HEK293T (cell line): ENCODE results near the gene CD244.

ENCODE experiments used
- CTCF ChIA-PET: fragments of 350-600 bp; formaldehyde crosslinking; extraction: SDS; loops from one replicate; lab custom pipeline; 2021; ENCODE audit warnings: antibody characterized with exemption, inconsistent platforms; lab: Yijun Ruan, JAX
- POLR2A ChIA-PET: fragments of 350-600 bp; formaldehyde crosslinking; extraction: SDS; loops from one replicate; lab custom pipeline; 2020; ENCODE audit warnings: antibody characterized with exemption, inconsistent platforms; lab: Yijun Ruan, JAX
- DNase-seq: peaks from one replicate; pipeline ENCODE4 v3.0.0; 2012; ENCODE audit warnings: mixed read lengths; ENCODE audit errors: extremely low spot score
- ARNT ChIP-seq: fragments of 450-650 bp; IDR thresholded peaks from 2 replicates; pipeline ENCODE4 v1.6.1; 2017; ENCODE audit warnings: mild to moderate bottlenecking
- BHLHE40 ChIP-seq: fragments of 450-650 bp; IDR thresholded peaks from 2 replicates; pipeline ENCODE4 v1.6.1; 2016; ENCODE audit warnings: mild to moderate bottlenecking, moderate library complexity, borderline replicate concordance
- CTBP1 ChIP-seq: fragments of 450-650 bp; IDR thresholded peaks from 2 replicates; pipeline ENCODE4 v1.6.1; 2016; ENCODE audit warnings: borderline replicate concordance
- ELF4 ChIP-seq: fragments of 450-650 bp; IDR thresholded peaks from 2 replicates; pipeline ENCODE4 v1.6.1; 2017; ENCODE audit warnings: antibody characterized with exemption
- FOXA1 ChIP-seq: fragments of 450-650 bp; IDR thresholded peaks from 2 replicates; pipeline ENCODE4 v1.6.1; 2016; ENCODE audit warnings: mild to moderate bottlenecking
- FOXK2 ChIP-seq: fragments of 450-650 bp; IDR thresholded peaks from 2 replicates; pipeline ENCODE4 v1.6.1; 2016; ENCODE audit warnings: mild to moderate bottlenecking
- FOXM1 ChIP-seq: fragments of 450-650 bp; IDR thresholded peaks from 2 replicates; pipeline ENCODE4 v1.6.1; 2017; ENCODE audit warnings: mild to moderate bottlenecking, borderline replicate concordance
- HDGF ChIP-seq: fragments of 450-650 bp; IDR thresholded peaks from 2 replicates; pipeline ENCODE4 v1.6.1; 2017; ENCODE audit warnings: antibody characterized with exemption, borderline replicate concordance
- L3MBTL2 ChIP-seq: fragments of 450-650 bp; conservative IDR thresholded peaks from 2 replicates; pipeline ENCODE4 v1.6.1; 2016; ENCODE audit warnings: mild to moderate bottlenecking
- LEF1 ChIP-seq: fragments of 450-650 bp; IDR thresholded peaks from 2 replicates; pipeline ENCODE4 v1.6.1; 2017; ENCODE audit warnings: mild to moderate bottlenecking, borderline replicate concordance
- NFRKB ChIP-seq: fragments of 450-650 bp; IDR thresholded peaks from 2 replicates; pipeline ENCODE4 v1.6.1; 2016; ENCODE audit warnings: mild to moderate bottlenecking, moderate library complexity
- SP1 ChIP-seq: fragments of 450-650 bp; IDR thresholded peaks from 2 replicates; pipeline ENCODE4 v1.6.1; 2017
- SUZ12 ChIP-seq: fragments of 450-650 bp; IDR thresholded peaks from 2 replicates; pipeline ENCODE4 v1.6.1; 2016; ENCODE audit warnings: mild to moderate bottlenecking
- TARDBP ChIP-seq: fragments of 450-650 bp; IDR thresholded peaks from 2 replicates; pipeline ENCODE4 v1.6.1; 2016
- ZNF384 ChIP-seq: fragments of 450-650 bp; IDR thresholded peaks from 2 replicates; pipeline ENCODE4 v1.6.1; 2016
- TF ChIP-seq, protein P1 (sequence below): fragments of 450-650 bp; IDR thresholded peaks from 2 replicates; pipeline ENCODE4 v1.6.1; 2016

CD244 gene

DNA sequence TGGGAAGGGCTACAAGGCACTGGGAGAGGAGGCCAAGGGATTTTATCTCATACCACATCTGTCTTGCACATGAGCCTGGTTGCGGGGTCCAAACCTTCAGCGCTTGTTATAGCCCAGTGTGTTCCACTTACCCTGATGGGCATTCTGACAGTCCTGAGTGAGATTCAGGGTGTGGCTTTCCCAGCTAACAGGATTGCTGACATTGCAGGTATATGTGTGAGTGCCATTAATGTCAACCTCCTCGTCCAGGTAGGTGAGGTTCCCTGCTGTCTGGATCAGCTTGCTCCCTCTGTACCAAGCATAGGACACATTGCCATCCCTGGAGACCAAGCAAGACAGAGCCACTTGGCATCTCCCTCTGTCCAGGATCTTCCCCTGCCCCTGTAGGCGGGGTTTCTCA lies 21.6 kb downstream of the CD244 start:
- POLR2A ChIA-PET = no interaction called here
- TF ChIP-seq L3MBTL2 (no peak), BHLHE40 (no peak), ZNF384 (no peak), SUZ12 (no peak), TARDBP (no peak), ARNT (no peak), HDGF (no peak), ELF4 (no peak), FOXM1 (no peak), FOXK2 (no peak), LEF1 (no peak), CTBP1 (no peak), FOXA1 (no peak), SP1 (no peak), NFRKB (no peak)
- TF ChIP-seq, protein P1, sequence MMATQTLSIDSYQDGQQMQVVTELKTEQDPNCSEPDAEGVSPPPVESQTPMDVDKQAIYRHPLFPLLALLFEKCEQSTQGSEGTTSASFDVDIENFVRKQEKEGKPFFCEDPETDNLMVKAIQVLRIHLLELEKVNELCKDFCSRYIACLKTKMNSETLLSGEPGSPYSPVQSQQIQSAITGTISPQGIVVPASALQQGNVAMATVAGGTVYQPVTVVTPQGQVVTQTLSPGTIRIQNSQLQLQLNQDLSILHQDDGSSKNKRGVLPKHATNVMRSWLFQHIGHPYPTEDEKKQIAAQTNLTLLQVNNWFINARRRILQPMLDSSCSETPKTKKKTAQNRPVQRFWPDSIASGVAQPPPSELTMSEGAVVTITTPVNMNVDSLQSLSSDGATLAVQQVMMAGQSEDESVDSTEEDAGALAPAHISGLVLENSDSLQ = no peak
- CTCF ChIA-PET = interaction anchor here (0.7 kb wide), 1 partner anchor 128 kb away, joined by 3 read pairs; no protein-coding TSS in a partner anchor
- DNase-seq = no peak

DNA sequence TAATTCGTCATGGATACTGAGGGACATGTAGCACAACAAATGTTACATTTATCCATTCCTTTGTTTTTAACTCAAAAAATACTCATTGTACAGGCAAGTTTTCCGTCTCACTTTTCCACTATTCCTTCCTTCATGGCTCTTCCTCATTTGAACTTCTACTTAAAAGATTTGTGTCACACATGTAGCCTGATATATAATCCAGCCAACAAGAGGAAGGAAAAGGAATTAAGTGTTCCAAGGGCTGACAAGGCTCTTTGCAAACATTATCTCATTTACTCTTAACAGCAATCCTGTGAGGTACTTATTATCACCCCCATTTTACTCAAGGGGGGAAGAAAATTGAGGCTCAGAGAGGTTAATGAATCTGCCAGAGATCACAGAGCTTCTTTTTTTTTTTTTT lies 22.9 kb downstream of the CD244 start:
- TF ChIP-seq LEF1 (no peak), CTBP1 (no peak), L3MBTL2 (no peak), TARDBP (no peak), ELF4 (no peak)
- TF ChIP-seq, protein P1 = no peak
- CTCF ChIA-PET = no interaction called here
- POLR2A ChIA-PET = no interaction called here
- DNase-seq = no peak

DNA sequence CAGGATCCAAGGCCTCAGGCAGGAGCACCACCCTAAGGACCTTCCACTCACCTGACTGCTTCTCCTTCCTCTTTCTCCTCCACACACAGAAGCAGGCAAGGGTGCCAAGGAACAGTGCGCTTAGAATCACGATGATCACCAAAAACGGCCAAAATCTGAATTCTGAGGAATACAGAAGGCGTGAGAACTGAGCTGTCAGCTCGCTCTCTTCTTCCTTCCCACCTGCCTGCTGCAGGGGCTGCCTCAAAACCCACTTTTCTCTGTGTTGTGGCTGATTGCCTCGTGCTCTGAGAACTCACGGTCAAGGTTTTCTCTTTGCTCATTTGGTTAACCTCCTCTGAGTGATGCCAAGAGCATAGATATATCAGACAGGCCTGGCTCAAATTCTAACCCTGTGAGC lies 23.8 kb downstream of the CD244 start:
- POLR2A ChIA-PET = no interaction called here
- DNase-seq = no peak
- TF ChIP-seq HDGF (no peak), ZNF384 (no peak), SUZ12 (no peak), FOXM1 (no peak)
- CTCF ChIA-PET = no interaction called here

DNA sequence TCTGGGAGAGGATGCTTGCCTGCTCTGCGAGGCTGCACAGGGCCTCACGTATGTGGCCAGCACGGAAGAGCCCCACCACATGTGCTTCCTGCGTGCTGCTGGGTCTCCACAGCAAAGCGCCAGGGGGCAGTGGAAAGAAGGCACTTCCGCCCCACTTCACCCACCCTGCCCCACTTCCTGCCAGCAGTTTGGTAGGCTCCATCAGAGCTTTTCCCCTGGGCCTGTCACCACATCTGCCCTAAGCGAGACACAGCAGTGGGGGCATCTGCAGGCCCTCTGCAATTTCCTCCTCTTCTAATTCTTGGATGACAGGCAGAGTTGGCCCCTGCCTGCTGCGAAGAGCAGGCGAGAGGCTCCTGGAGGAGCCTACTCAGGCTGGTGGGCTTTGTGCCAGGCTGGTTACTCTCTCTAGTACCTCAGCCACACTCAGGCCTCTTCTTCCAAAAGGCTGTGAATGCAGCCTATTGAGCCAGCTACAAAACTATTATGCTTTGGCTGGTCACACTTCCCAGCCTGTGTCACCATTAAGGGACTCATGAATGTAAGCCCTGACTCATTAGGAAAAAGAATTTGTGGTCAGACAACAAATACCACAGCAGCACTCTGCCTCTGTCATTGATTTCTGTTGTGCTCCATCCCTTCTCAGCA lies 25.0 kb downstream of the CD244 start:
- DNase-seq = no peak
- CTCF ChIA-PET = interaction anchor here (3.5 kb wide), 1 partner anchor 114 kb away, joined by 16 read pairs; no protein-coding TSS in a partner anchor

DNA sequence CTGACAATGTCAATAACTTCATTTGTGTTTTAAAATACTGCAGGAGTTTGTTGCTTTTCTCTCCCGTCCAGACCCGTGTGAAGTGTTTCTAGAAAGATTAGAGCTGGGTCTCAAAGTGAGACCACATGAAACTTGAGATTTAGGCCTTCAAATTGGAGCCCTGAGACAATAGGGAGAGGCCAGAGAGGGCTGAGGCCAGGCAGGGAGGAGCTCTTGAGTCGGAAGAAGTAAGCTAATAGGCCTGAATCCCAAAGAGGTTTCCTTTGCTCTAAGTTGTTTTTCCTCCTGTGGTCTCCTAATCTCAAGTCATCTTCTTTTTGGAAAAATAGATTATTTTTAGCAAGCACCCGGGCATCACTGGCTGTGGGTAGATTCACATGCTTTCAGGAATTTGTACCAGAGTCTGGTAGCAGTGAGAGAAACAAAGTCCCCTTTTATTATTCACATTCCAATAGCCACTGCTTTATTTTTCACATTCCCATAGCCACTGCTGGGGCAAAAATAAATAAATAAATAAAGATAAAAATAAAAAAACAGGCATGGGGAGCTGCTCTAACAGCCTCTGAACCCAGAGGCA lies 25.6 kb downstream of the CD244 start:
- TF ChIP-seq CTBP1 (no peak), NFRKB (no peak), TARDBP (no peak), L3MBTL2 (no peak), BHLHE40 (no peak), SP1 (no peak)
- TF ChIP-seq, protein P1 = no peak
- ChIA-PET CTCF (interaction anchor here (3.5 kb wide), 1 partner anchor 114 kb away, joined by 16 read pairs; no protein-coding TSS in a partner anchor), POLR2A (no interaction called here)
- DNase-seq = no peak

More for the DNA sequence above, 25.0 kb downstream of the CD244 start:
- POLR2A ChIA-PET = no interaction called here
- no peak for TF ChIP-seq FOXA1
- no peak for TF ChIP-seq HDGF
- TF ChIP-seq, protein P1 = no peak
- TF ChIP-seq CTBP1 = no peak
- TF ChIP-seq SUZ12 = no peak
- TF ChIP-seq SP1 = no peak
- TF ChIP-seq L3MBTL2 = no peak
- TF ChIP-seq LEF1 = no peak
- TF ChIP-seq TARDBP = no peak
- TF ChIP-seq ARNT = no peak
- no peak for TF ChIP-seq ELF4
- TF ChIP-seq NFRKB = no peak
- TF ChIP-seq ZNF384 = no peak
- no peak for TF ChIP-seq BHLHE40

DNA sequence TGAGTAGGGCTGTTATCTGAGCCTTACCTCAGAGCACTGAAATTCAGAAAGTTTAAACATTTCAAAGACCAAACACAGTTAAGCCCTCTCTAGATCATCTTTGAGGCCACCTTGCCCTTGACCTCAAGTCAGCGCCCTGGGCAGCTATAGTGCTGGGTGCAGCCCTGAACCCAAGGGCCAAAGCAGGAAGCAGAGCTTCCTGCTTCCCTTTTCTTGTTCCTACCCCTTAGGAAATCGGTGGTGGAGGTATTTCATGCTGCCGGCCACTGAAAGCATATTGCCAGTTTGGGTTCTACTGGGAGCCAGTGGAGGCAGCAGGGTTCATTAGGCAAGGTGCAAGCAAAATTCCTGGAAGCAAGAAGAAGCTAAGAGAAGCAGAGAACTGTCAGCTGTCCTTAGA lies 26.1 kb downstream of the CD244 start:
- CTCF ChIA-PET = interaction anchor here (3.5 kb wide), 1 partner anchor 115 kb away, joined by 16 read pairs; no protein-coding TSS in a partner anchor
- no peak for DNase-seq
- no peak for TF ChIP-seq FOXK2
- TF ChIP-seq FOXA1 = no peak
- TF ChIP-seq ARNT = no peak
- TF ChIP-seq SP1 = no peak
- TF ChIP-seq L3MBTL2 = no peak
- no peak for TF ChIP-seq TARDBP
- TF ChIP-seq BHLHE40 = no peak
- no peak for TF ChIP-seq CTBP1
- TF ChIP-seq LEF1 = no peak
- no peak for TF ChIP-seq ELF4
- no peak for TF ChIP-seq SUZ12
- no peak for TF ChIP-seq HDGF
- no peak for TF ChIP-seq NFRKB
- TF ChIP-seq ZNF384 = no peak
- TF ChIP-seq, protein P1 = no peak
- TF ChIP-seq FOXM1 = no peak
- POLR2A ChIA-PET = no interaction called here
